DOHH2 (cell line): ENCODE results near the gene ESYT3.

Experiments used
- H3F3A ChIP-seq: fragments of 200-600 bp; sonication (generic), shearing (Covaris generic); 2 replicates; pipeline ENCODE4 v1.6.0; 2016; ENCODE audit warnings: antibody characterized with exemption, mild to moderate bottlenecking; ENCODE audit not compliant: control insufficient read depth, insufficient read depth
- H3K27ac ChIP-seq: fragments of 200-600 bp; sonication (generic); 2 replicates; pipeline ENCODE4 v1.5.1; 2014; ENCODE audit warnings: low read depth, mild to moderate bottlenecking, low read length, moderate library complexity
- H3K27me3 ChIP-seq: fragments of 200-600 bp; sonication (generic); 2 replicates; pipeline ENCODE4 v1.6.1; 2014; ENCODE audit warnings: mild to moderate bottlenecking, low read length, mixed read lengths; ENCODE audit not compliant: control insufficient read depth
- H3K36me3 ChIP-seq: fragments of 200-600 bp; sonication (generic); 2 replicates; pipeline ENCODE4 v1.6.1; 2014; ENCODE audit warnings: mild to moderate bottlenecking, low read length, moderate library complexity, mixed read lengths; ENCODE audit not compliant: control insufficient read depth
- H3K4me1 ChIP-seq: fragments of 200-600 bp; sonication (generic); 2 replicates; pipeline ENCODE4 v1.6.1; 2014; ENCODE audit warnings: mild to moderate bottlenecking, low read length, mixed read lengths; ENCODE audit not compliant: control insufficient read depth
- H3K4me2 ChIP-seq: fragments of 200-600 bp; sonication (generic); 2 replicates; pipeline ENCODE4 v1.6.0; 2014; ENCODE audit warnings: mild to moderate bottlenecking, low read length, moderate library complexity
- H3K4me3 ChIP-seq: fragments of 200-600 bp; sonication (generic); 2 replicates; pipeline ENCODE4 v1.5.1; 2014; ENCODE audit warnings: mild to moderate bottlenecking, low read length, mixed read lengths
- H3K79me2 ChIP-seq: fragments of 200-600 bp; sonication (generic); 2 replicates; pipeline ENCODE4 v1.6.1; 2014; ENCODE audit warnings: mild to moderate bottlenecking, low read length, mixed read lengths; ENCODE audit not compliant: control insufficient read depth
- H3K9me2 ChIP-seq: fragments of 200-600 bp; sonication (generic); replicated peaks from 2 replicates; pipeline ENCODE4 v1.6.1; 2014; ENCODE audit warnings: mild to moderate bottlenecking, low read length, mixed read lengths; ENCODE audit not compliant: control insufficient read depth
- H3K9me3 ChIP-seq: fragments of 200-600 bp; sonication (generic); 2 replicates; pipeline ENCODE4 v1.6.1; 2014; ENCODE audit warnings: antibody characterized with exemption, low read length, mixed read lengths; ENCODE audit not compliant: control insufficient read depth, insufficient read depth
- H4K20me1 ChIP-seq: fragments of 200-600 bp; sonication (generic); 2 replicates; pipeline ENCODE4 v1.6.0; 2014; ENCODE audit warnings: low read depth, mild to moderate bottlenecking, antibody characterized with exemption, low read length, moderate library complexity; ENCODE audit not compliant: control insufficient read depth, insufficient read depth
- EZH2phosphoT487 ChIP-seq: fragments of 200-600 bp; sonication (generic); IDR thresholded peaks from 2 replicates; pipeline ENCODE4 v1.6.1; 2017; ENCODE audit warnings: borderline replicate concordance, mild to moderate bottlenecking, antibody characterized with exemption, low read length, moderate library complexity, mixed read lengths
- TF ChIP-seq, protein P1 (sequence below): fragments of 200-600 bp; sonication (generic); IDR thresholded peaks from one replicate; pipeline ENCODE4 v1.5.1; 2014; ENCODE audit warnings: antibody characterized with exemption, mild to moderate bottlenecking, low read depth, low read length; ENCODE audit not compliant: poor library complexity, severe bottlenecking

ESYT3 gene

DNA sequence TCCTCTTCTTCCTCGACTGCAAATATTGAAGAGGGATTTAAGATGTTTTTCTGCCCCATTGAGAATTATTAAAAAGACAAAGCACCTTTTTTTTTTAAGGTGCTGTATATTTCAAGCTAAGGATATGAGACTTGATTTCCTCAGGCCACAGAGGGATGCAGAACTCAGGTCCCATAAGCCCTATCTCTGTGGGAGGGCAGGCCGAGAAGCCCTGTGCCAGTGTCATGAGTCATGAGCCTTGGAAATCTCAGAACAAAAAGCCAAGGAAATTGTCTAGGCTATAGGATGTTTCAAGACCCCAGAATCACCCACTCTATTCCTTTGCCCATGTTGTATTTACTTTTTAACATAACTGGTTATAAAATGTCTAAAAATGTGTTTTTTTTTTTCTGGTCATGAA, 7.3 kb downstream of the ESYT3 start:
- Histone ChIP-seq H3K36me3 (no peaks in the 10 kb centered on the region), H3F3A (no peaks in the 10 kb centered on the region), H3K9me2 (no peaks in the 10 kb centered on the region), H3K4me2 (no peak overlapping the region), H4K20me1 (no peaks in the 10 kb centered on the region), H3K9me3 (no peaks in the 10 kb centered on the region), H3K4me3 (no peak overlapping the region), H3K27ac (no peak overlapping the region), H3K79me2 (no peaks in the 10 kb centered on the region), H3K27me3 (no peaks in the 10 kb centered on the region; the same call in 1 of the 2 replicates), H3K4me1 (no peaks in the 10 kb centered on the region)
- TF ChIP-seq, protein P1, sequence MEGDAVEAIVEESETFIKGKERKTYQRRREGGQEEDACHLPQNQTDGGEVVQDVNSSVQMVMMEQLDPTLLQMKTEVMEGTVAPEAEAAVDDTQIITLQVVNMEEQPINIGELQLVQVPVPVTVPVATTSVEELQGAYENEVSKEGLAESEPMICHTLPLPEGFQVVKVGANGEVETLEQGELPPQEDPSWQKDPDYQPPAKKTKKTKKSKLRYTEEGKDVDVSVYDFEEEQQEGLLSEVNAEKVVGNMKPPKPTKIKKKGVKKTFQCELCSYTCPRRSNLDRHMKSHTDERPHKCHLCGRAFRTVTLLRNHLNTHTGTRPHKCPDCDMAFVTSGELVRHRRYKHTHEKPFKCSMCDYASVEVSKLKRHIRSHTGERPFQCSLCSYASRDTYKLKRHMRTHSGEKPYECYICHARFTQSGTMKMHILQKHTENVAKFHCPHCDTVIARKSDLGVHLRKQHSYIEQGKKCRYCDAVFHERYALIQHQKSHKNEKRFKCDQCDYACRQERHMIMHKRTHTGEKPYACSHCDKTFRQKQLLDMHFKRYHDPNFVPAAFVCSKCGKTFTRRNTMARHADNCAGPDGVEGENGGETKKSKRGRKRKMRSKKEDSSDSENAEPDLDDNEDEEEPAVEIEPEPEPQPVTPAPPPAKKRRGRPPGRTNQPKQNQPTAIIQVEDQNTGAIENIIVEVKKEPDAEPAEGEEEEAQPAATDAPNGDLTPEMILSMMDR = no peak
- TF ChIP-seq EZH2phosphoT487 = no peak

DNA sequence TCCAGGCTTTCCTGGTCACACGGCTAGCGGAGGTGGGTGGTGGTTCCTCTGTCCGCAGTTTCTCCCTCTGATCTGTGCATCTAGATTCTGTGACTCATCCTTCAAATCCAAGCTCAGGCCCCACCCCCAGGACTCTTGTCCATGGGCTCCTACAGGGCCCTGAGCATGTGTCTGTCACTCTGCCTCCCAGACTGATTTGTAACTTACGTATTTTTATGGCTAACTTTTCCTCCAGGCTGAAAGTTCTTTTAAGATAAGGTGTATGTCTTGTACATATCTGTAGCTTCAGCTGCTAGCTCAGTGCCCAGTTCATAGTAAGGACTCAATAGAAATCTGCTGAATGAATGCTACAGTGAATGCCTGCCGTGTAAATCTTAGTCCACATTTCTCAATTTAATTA, 8.0 kb downstream of the ESYT3 start:
- H3K9me3 ChIP-seq = no peaks in the 10 kb centered on the region
- no peak overlapping the region for H3K4me2 ChIP-seq
- H3K27me3 ChIP-seq = no peaks in the 10 kb centered on the region; the same call in 1 of the 2 replicates
- no peak overlapping the region for H3K4me3 ChIP-seq
- no peaks in the 10 kb centered on the region for H3K36me3 ChIP-seq
- no peak overlapping the region for H3K27ac ChIP-seq
- TF ChIP-seq, protein P1 = no peak
- TF ChIP-seq EZH2phosphoT487 = no peak
- no peaks in the 10 kb centered on the region for H3F3A ChIP-seq
- no peaks in the 10 kb centered on the region for H4K20me1 ChIP-seq
- H3K79me2 ChIP-seq = no peaks in the 10 kb centered on the region
- H3K9me2 ChIP-seq = no peaks in the 10 kb centered on the region
- no peaks in the 10 kb centered on the region for H3K4me1 ChIP-seq

DNA sequence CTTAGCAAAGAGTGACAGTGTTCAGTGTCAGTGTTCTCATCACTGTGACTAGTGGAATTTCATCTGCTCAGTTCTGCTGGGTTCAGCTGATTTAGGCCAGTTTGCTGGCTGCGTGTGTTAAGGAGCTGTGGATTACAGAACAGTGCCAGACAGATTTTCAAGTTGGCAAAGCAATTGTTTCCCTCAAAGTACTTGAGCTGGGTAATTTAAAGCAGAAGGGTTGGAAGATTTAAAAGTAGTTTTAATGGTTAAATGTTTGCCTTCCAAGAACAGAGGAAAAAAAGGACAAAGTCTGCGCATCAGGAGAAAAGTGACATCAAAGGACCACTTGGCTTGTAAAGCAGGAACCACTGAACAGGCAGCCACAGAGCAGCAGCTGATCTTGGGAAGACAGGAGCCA, 8.7 kb downstream of the ESYT3 start:
- Histone ChIP-seq H3K9me2 (no peaks in the 10 kb centered on the region), H3K4me3 (no peak overlapping the region), H3K36me3 (no peaks in the 10 kb centered on the region), H3K27ac (no peak overlapping the region), H3K4me1 (no peaks in the 10 kb centered on the region), H3F3A (no peaks in the 10 kb centered on the region), H3K4me2 (no peak overlapping the region), H4K20me1 (no peaks in the 10 kb centered on the region), H3K9me3 (no peaks in the 10 kb centered on the region), H3K27me3 (no peaks in the 10 kb centered on the region; the same call in 1 of the 2 replicates), H3K79me2 (no peaks in the 10 kb centered on the region)
- no peak for TF ChIP-seq EZH2phosphoT487
- TF ChIP-seq, protein P1 = no peak
